OCI-M1 (cell line): Measurements from ENCODE around the gene EPB41L5.

Experiments
- DNase-seq: peaks from one replicate; lab custom pipeline; 2025; lab: John Stamatoyannopoulos, UW

The EPB41L5 gene

DNA sequence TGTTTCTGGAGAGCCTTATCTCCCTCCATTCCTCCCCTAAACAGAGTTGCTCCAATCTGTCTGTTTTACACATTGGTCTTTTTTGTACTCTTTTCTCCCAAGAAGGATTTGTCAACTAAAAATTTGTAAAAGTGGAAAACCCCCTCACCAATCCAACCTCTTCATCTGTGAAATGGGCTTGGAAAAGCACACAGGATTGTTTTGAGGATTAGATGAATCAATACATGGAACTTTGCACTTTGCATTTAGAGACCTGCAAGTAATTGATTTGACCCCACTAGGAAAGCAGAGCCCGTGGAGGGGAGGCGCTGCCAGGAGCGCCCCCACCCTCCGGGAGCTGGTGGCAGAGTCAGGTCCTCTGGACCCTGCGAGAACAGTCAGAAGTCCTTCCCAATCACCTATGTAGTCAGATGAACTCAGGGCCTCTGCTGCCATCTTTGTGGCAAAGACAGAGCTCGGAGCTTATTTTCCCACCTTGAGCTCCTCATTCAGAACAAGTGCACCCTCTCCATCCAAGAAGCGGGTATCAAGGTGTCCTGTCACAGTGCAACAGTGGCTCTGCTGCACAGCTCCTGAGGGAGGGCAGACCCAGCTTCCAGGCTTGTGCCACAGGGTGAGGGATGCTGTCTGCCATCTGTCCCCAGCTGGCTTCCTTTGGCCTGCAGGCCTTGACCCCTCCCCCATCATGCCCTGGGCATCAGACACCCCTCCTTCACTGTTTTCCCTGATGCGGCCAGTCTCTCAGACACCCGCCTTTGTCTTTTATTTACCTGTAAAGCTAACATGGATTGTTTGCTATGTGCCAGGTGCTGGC lies 212.1 kb downstream of the EPB41L5 start:
- no peak for DNase-seq

DNA sequence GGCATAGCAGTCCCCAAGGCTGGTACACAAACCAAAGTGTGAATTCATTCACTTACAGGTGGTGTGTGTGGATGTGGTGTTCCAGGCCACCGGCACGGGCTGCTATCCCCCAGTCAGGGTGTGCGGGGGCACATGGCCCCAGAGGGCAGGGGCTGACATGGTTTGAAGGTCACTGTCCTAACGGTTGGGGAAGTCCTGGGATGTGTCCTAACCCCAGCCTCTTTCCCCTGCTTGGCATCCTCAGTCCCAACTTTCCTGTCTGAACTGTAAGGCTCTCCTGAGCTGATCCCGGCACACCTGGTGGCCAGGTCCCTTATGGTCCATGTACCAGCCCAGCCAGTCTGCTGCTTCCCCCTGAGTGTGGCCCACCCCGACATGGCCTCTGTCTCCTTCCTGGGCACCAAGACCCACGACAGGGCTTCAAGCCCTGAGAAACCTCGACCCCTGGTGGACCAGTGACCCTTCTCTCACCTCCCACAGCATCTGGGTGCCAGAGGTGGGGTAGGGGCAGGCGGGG lies 212.7 kb downstream of the EPB41L5 start:
- DNase-seq: no peak

DNA sequence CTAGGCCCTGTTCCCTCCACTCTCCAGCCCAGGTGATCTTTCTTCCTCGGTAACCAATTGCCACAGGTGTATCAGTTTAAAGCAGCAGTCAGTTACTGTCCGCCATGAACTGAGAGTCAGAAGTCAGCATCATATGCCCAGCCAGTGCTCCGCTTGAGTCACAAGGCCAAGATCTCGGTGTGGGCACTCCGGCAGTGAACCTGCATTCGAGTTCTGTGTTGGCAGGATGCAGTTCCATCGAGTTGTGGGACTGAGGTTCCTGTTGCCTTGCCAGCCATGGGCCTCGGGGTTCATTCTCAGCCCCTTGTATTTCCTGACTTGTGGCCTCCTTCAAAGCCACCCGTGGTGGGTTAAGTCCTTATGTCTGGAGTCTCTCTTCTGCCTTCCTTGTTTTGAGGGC lies 213.4 kb downstream of the EPB41L5 start:
- no peak for DNase-seq

DNA sequence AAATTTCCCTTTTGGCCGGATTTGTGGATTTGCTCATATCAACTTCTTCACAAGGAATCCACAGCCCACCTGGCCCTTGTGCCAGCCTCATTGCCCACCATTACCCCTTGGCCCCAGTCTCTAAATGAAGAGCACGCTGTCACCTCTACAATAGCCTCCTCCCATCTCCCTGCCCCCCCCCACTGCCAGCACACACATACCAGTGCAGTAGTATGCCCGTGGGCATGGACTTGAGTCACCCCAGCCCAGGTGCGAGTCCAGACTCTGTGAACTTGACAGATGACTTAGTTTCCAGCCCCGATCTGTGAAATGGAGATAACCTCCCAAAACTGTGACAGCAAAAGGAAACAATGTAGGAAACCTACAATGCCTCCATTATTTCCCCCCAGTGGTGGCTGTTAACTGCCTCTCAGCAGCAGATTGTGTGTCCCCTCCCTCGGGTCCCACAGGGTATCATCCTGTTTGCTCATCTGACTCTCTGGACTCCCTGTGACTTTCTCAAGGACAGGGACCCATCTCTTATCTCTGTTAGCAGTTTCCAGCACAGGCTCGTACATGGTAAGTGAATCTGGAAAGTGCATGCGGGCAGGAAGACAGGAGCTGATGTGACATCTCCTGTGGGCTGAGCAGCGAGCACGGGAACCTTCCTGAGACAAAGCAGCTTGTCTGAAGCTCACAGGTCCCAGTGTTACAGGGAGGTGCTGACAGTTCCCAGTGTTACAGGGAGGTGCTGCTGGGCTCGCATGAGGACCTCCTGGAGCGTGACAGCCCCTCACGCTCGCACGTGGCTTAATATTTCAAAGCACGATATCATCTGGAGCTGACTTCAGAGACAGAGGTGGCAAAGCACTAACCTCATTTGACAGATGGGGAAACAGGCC lies 214.5 kb downstream of the EPB41L5 start:
- peak; percentile 40 for DNase-seq

DNA sequence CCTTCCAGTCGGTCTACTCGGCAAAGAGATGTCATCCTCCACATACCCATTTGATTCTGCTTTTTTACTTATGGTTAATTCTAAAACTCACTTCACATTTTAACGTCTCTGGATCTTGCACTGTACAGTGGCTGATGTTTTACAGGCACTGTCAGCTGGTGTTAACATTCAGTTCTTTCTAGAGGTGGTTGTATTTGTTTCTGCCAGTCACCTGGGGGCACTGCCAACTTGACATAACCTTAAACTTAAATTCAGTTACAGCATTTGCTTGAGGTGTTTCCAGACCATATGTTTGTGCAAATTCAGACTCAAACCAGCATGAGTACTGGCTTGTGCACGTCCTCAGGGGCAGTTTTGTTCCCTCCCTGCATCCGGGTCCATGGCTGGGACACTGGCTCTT lies 215.6 kb downstream of the EPB41L5 start:
- peak; percentile 4 for DNase-seq
